Epithelial cell of prostate (primary cell): ENCODE data around the gene CLIC3.
"Not testable (repeated sequence)": the region's sequence is repeated elsewhere in the genome, so short reads cannot be mapped to it uniquely, and the experiment has no call there.

Experiments used
- DNase-seq: peaks from one replicate; pipeline ENCODE4 v3.0.0-alpha.2; 2011; ENCODE audit warnings: low read depth, low spot score
- H3K27ac ChIP-seq: fragments of 450-650 bp; 2 replicates; pipeline ENCODE4 v1.5.1; 2017; ENCODE audit warnings: mild to moderate bottlenecking

CLIC3 gene, protein sequence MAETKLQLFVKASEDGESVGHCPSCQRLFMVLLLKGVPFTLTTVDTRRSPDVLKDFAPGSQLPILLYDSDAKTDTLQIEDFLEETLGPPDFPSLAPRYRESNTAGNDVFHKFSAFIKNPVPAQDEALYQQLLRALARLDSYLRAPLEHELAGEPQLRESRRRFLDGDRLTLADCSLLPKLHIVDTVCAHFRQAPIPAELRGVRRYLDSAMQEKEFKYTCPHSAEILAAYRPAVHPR

DNA sequence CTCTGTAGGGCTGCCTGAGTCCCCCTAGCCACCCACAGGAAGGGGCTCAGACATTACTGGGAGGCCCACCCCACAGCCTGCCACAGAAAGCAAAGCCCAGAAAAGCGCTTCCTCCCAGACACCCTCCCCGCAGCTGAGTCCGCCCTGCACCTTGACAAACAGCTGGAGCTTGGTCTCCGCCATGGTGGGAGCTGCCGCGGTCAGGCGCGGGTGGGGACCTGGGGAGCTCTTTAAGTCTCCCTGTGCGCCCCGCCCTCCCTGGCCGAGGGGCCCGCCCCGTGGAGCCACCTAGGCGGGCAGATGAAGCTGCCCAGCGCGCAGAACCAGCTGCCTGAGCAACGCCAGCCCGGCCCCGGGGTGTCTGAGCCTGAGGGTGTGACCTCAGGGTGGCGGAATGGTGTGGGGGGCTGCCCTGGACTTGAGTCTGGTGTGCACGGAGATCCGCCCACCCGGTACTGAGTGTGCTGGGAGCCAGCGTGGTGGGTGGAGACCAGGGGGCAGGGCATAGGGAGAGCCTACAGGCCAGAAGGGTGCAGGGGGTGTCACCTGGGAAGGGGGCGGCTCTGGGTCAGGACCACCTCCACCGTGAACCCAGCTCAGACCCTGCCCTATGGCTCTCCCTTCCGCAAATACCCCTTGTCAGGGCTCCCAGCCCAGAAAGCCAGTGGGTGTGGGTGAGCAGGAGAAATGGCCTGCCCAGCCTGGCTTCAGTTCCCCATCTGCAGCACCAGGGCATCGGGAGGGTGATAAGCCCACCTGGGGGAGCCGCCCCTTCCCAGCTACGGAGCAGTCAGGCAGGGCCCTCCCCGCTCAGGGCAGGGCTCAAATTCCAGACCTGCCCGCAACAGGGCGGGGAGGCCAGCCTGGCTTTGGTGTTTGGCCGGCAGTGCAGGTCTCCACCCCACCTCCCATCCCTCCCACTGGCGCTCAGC, at the start of gene CLIC3:
TSS of gene CLIC3 (minus strand) at position 208 of the 932 bp plus-strand sequence. CDS start at position 183, 25 bp downstream.
- peak within 1 kb of the TSS; percentile 12 for H3K27ac ChIP-seq
- DNase-seq: no peak

DNA sequence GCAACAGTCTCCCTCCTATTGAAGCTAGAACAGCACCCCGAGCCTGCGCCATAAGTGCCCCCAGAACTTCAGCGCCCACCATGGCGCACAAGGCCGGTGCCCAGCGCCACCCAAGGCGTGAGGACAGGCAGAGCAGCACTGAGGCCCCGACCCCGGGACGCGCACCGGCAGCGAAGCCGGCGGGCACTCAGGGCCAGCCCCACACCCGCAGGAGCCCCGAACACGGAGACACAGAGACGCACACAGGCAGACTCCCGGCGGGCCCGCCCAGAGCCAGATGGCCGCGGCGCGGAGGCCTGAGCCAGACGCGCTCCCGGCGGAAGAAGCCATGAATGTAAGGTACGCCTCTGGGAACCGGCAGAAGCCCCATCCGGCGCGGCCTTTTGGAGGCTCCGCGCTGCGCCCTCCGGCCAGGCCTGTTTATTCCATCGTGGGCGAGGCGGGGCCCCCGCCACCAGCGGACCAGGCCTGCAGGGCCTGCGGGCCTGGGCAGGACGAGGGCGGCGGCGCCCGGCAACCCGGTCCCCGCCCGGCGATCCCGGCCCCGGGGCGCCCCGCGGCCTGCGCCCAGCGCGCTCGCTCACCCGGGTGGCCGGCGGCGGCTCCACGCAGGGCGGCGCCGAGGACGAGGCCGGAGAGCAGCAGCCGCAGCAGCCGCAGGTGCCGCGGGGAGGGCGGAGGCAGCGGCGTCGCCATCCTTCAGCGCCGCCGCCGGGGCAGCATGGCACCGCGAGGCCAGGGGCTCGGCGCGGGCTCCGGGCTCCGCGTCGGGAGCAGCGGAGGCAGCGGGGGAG, 49.1 kb upstream of the CLIC3 start:
- peak overlapping the region; percentile 41 for H3K27ac ChIP-seq
- no peak for DNase-seq

GRCh38 chr9:137044502-137045177, 48.3 kb upstream of the CLIC3 start:
- DNase-seq: no peak
- no peak overlapping the region for H3K27ac ChIP-seq

GRCh38 chr9:137044037-137044436, 47.7 kb upstream of the CLIC3 start:
- no peak overlapping the region for H3K27ac ChIP-seq
- DNase-seq: no peak

- no peak for DNase-seq
- H3K27ac ChIP-seq: no peak overlapping the region
Measured at GRCh38 chr9:137042751-137043727, 46.7 kb upstream of the CLIC3 start.

DNA sequence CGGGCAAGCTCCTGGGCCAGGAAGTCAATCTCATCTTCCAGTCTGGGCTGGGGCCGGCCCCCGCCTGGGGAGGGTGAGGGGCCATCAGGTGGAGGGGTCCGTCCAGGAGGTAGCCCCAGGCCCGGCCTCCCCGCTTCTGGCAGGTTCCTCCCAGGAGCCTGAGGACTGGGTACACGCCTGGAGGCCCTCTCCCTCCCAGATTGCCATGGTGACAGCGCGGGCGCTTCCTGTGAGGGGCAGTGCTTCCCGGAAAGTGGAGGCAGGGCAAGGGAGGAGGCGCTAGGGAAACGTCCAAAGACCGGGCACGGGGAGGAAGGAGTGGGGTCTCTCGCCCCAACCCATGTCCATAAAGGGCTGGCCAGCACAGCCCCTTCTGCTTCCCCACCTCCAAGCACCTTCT, 44.8 kb upstream of the CLIC3 start:
- no peak for DNase-seq
- H3K27ac ChIP-seq: no peak overlapping the region

DNA sequence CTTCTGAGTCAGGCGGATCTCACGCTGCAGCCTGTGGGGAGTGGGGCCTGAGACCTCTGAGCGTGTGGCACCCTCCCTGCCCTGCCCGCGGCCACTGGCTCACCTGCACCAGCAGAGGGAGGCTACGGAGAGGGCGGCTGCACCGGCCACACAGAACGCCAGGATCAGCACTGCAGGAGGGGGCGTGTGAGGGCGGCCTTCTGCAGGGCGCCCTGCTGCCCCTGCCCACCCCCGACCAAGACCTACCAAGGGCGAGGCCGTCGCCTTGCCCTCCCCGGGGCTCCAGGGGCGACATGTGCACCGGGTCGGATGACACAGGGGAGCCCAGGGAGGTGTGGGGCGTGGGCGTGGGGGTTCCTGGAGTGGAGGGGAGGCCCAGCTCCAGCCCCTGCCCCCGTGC, 44.2 kb upstream of the CLIC3 start:
- no peak for DNase-seq
- H3K27ac ChIP-seq: no peak overlapping the region

DNA sequence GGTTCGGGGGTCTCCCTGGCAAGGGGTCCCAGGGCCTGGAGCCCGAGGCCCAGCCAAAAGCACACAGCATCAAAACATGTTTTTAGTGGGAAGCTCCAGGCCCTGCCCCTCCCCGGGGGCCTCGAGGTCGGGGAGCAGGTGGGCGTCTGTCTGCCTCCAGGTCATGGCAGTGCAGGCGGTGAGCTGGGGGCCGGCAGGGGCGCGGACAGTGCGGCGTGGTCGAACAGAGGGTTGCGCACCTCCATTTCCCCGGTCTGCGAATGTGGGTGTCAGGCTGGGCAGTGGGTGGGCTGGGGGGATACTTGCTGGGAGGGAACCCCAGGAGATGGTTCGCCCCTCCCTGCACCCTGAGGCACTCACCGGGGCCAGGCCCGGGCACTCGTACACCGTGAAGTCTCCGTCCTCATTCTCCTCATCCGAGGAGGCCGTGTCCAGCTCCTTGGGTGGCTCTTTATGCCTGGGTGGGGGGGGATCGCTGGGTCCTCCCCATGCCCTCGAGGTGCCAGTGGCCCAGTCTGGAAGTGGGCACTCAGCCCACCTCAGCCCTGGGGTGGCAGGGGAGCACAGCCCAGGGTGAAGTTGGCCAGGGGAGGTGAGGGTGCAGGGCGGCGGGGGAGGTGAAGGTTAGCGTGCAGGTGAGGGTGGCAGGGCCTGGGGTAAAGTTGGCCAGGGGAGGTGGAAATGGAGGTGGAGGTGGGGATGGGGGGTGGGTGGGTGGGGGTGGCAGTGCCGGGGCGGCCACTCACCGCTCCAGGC, 43.4 kb upstream of the CLIC3 start:
- no peak overlapping the region for H3K27ac ChIP-seq
- no peak for DNase-seq

DNA sequence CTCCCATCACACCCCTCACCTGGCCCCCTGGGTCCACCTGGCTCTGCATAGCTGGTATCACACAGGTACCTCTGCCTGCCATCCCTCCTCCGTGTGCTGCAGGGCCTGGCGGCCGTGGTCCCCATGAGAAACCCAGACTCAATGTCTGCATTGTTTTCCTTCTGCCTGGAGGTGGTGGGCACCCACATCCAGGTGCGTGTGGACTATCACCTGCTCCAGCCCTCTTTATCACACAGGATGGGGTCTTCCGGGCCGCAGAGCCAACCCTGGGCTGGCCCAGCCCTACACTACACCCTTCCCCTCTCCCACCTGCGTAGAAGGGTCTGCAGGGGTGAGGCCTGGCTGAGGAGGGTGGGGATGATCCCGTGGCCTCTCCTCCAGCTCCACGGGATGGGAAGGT, 42.5 kb upstream of the CLIC3 start:
- no peak for DNase-seq
- H3K27ac ChIP-seq: no peak overlapping the region

- no peak for DNase-seq
- no peak overlapping the region for H3K27ac ChIP-seq
Measured at GRCh38 chr9:137037483-137037882, 41.1 kb upstream of the CLIC3 start.

DNA sequence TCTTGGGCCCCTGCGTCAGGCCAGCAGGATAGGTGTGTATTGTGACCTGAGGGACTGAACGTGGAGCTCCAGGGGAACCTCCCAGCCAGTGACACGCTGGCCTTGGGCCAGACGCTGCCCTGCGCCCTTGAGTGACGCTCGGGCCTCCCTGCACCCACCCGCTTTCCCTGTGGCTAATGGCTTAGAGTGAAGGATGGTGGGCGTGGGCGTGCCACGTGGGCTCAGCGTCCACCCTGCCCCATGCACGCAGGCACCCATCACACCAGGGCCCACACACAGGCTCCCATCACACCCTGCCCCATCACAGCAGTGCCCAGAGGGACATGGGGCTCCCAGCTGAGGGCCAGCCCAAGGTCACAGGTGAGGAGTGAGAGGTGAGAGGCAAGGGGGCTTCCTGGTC, 40.7 kb upstream of the CLIC3 start:
- no peak overlapping the region for H3K27ac ChIP-seq
- no peak for DNase-seq

DNA sequence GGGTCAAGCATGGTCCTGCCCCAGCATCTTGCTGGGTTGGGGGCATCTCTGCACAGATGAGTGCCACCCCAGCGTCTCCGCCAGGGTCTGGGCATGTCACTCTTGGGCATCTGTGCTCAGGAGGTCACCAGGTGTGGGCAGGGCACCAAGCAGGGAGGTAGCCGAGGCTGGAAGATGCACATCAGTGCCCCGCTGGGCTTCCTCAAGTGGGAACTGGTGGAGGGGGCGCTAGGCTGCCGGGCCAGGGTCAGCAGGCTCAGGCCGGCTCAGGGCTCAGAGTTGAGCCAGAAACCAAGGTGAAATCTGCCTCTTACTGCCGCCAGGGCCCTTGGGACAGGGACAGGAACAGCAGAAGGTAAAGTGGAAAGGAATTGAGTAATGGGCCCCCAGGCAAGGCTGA, 39.6 kb upstream of the CLIC3 start:
- no peak for DNase-seq
- no peak overlapping the region for H3K27ac ChIP-seq

- DNase-seq: no peak
- H3K27ac ChIP-seq: no peak overlapping the region
Measured at GRCh38 chr9:137035507-137035834, 39.1 kb upstream of the CLIC3 start.

- H3K27ac ChIP-seq: no peak overlapping the region
- peak; percentile 40 for DNase-seq
Measured at GRCh38 chr9:137034709-137035506, 38.5 kb upstream of the CLIC3 start.

- no peak for DNase-seq
- no peak overlapping the region for H3K27ac ChIP-seq
Measured at GRCh38 chr9:137034039-137034708, 37.8 kb upstream of the CLIC3 start.

- DNase-seq, H3K27ac ChIP-seq: not testable (repeated sequence)
Measured at GRCh38 chr9:137033481-137033880, 37.1 kb upstream of the CLIC3 start.

DNA sequence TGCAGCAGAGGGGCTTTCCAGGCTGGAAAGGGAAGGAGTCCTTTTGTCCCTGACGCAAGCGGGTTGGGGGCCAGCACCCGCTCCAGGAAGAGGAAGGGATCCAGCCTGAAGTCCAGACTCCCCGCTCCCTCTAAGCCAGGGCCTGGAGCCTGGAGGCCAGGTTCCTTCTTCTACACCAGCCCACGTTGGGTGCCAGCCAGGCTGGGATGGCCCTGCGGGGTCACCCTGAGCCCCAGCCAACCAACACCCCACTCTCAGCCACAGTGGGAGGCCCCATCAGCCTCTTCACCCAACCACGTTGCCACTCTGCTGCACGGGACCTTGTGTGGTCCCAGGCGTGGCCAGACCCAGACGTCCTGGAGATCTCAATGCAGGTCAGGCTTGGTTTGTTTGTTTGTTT, 36.5 kb upstream of the CLIC3 start:
- DNase-seq: no peak
- no peak overlapping the region for H3K27ac ChIP-seq
